Panc1 (cell line): Measurements from ENCODE around the gene GGTA1.
"Not testable (repeated sequence)": the region's sequence is repeated elsewhere in the genome, so short reads cannot be mapped to it uniquely, and the experiment has no call there.

Source experiments
- CTCF ChIP-seq: fragments of 450-650 bp; IDR thresholded peaks from 2 replicates; pipeline ENCODE4 v1.5.1; 2017; ENCODE audit warnings: mild to moderate bottlenecking
- POLR2AphosphoS5 ChIP-seq: IDR thresholded peaks from 2 replicates; pipeline ENCODE4 v1.6.1; 2012; ENCODE audit warnings: mild to moderate bottlenecking, low read depth, low read length, moderate library complexity

- TF ChIP-seq POLR2AphosphoS5, CTCF: not testable (repeated sequence)
Measured at GRCh38 chr9:121458449-121458848, 41.2 kb downstream of the GGTA1 start.
